H1 (cell line): ENCODE results near the gene WTIP. TPM values are rescaled to one million over a fixed set of nuclear protein-coding genes. Genes with fewer than 3 reads are reported as not detected.
A peak's percentile ranks its signal among the peaks of the same experiment; 100 is the strongest.

Experiments used
- CTCF ChIA-PET: fragments of 300-600 bp; sonication (Branson Sonifier 250); formaldehyde crosslinking; loops from one replicate; lab custom pipeline; 2021; ENCODE audit not compliant: partially characterized antibody; lab: Charles Lee
- POLR2A ChIA-PET: fragments of 300-600 bp; sonication (Branson Sonifier 250); formaldehyde crosslinking; loops from one replicate; lab custom pipeline; 2021; ENCODE audit warnings: inconsistent platforms; ENCODE audit not compliant: partially characterized antibody; lab: Charles Lee
- DNase-seq, 2 experiments: peaks; one replicate each; pipeline versions ENCODE4 v3.0.0 to v3.0.0-alpha.2; 2010 to 2022; ENCODE audit warnings: low spot score in 2 of 2, low read depth in 1 of 2, mixed read lengths in 1 of 2
- FAIRE-seq: peaks from 2 replicates; lab custom pipeline; 2011; peaks lifted over from hg19 to GRCh38; lab: Jason Lieb, UNC
- H2AFZ ChIP-seq: 2 replicates; pipeline ENCODE4 v1.8.1; 2012; ENCODE audit warnings: low read length, inconsistent platforms
- H2AK5ac ChIP-seq: 2 replicates; pipeline ENCODE4 v1.6.1; 2013; ENCODE audit warnings: low read depth, low read length
- H2BK120ac ChIP-seq: replicated peaks from 2 replicates; pipeline ENCODE3; 2013; ENCODE audit warnings: low read depth, low read length, inconsistent platforms
- H2BK12ac ChIP-seq: 2 replicates; pipeline ENCODE4 v1.6.1; 2013; ENCODE audit warnings: low read depth, low read length
- H2BK15ac ChIP-seq: 2 replicates; pipeline ENCODE4 v1.6.1; 2013; ENCODE audit warnings: low read length
- H2BK20ac ChIP-seq: 2 replicates; pipeline ENCODE4 v1.6.1; 2013; ENCODE audit warnings: low read length
- H2BK5ac ChIP-seq: 2 replicates; pipeline ENCODE4 v1.6.1; 2013; ENCODE audit warnings: low read depth, low read length
- H3K14ac ChIP-seq: 2 replicates; pipeline ENCODE4 v1.6.1; 2013; ENCODE audit warnings: inconsistent platforms; ENCODE audit not compliant: insufficient read length
- H3K18ac ChIP-seq: 2 replicates; pipeline ENCODE4 v1.6.1; 2013; ENCODE audit warnings: low read length; ENCODE audit errors: extremely low read depth
- H3K23ac ChIP-seq: 2 replicates; pipeline ENCODE4 v1.6.1; 2013; ENCODE audit warnings: inconsistent platforms; ENCODE audit not compliant: insufficient read length
- H3K23me2 ChIP-seq: 2 replicates; pipeline ENCODE4 v1.6.1; 2013; ENCODE audit warnings: low read depth, low read length
- H3K27ac ChIP-seq: 2 replicates; pipeline ENCODE4 v1.6.1; 2011; ENCODE audit warnings: low read depth, low read length, inconsistent platforms
- H3K27me3 ChIP-seq, 4 experiments: replicated peaks in 1 of 4; 1 replicate in 1 of 4; 2 replicates in 3 of 4; pipeline versions ENCODE4 v1.6.1 to v1.8.1; 2011 to 2013; ENCODE audit warnings: low read length in 3 of 4, mild to moderate bottlenecking in 3 of 4, inconsistent platforms in 2 of 4, mixed read lengths in 2 of 4, moderate library complexity in 1 of 4; ENCODE audit not compliant: control insufficient read depth in 3 of 4, insufficient read depth in 3 of 4; ENCODE audit errors: extremely low read depth in 1 of 4
- H3K36me3 ChIP-seq, 4 experiments: 2 replicates each; pipeline versions ENCODE4 v1.6.1 to v1.8.1; 2011 to 2013; ENCODE audit warnings: mild to moderate bottlenecking in 4 of 4, low read length in 3 of 4, moderate library complexity in 2 of 4, control low read depth in 1 of 4, inconsistent platforms in 1 of 4; ENCODE audit not compliant: insufficient read depth in 4 of 4, control insufficient read depth in 2 of 4
- H3K4ac ChIP-seq: replicated peaks from 2 replicates; pipeline ENCODE3; 2013; ENCODE audit warnings: low read length, low read depth, mixed read lengths, inconsistent platforms; ENCODE audit not compliant: insufficient read length
- H3K4me1 ChIP-seq, 4 experiments: replicated peaks in 1 of 4; 1 replicate in 1 of 4; 2 replicates in 3 of 4; pipeline versions ENCODE4 v1.6.1 to v1.8.1; 2011 to 2013; ENCODE audit warnings: low read length in 3 of 4, inconsistent platforms in 2 of 4, mixed read lengths in 1 of 4; ENCODE audit not compliant: insufficient read depth in 4 of 4, control insufficient read depth in 3 of 4
- H3K4me2 ChIP-seq, 2 experiments: 2 replicates each; pipeline versions ENCODE4 v1.6.1 to v1.8.1; 2011 to 2013; ENCODE audit warnings: low read depth in 2 of 2, low read length in 2 of 2, control low read depth in 1 of 2, inconsistent platforms in 1 of 2, mild to moderate bottlenecking in 1 of 2; ENCODE audit not compliant: insufficient read depth in 1 of 2
- H3K4me3 ChIP-seq, 4 experiments: fragments of 200-600, 300-600 bp in 1 of 4; sonication (generic), shearing (Covaris generic), sonication (Bioruptor Twin) in 1 of 4; 2 replicates each; pipeline versions ENCODE4 v1.5.1 to v1.8.1; 2011 to 2016; ENCODE audit warnings: low read length in 4 of 4, low read depth in 3 of 4, control low read depth in 2 of 4, inconsistent platforms in 2 of 4, mild to moderate bottlenecking in 2 of 4, mixed read lengths in 1 of 4, moderate library complexity in 1 of 4; ENCODE audit not compliant: insufficient read depth in 2 of 4; ENCODE audit errors: extremely low read depth in 1 of 4
- H3K56ac ChIP-seq: replicated peaks from 2 replicates; pipeline ENCODE3; 2013; ENCODE audit warnings: low read depth, mild to moderate bottlenecking, mixed read lengths, low read length, inconsistent platforms; ENCODE audit not compliant: insufficient read length
- H3K79me1 ChIP-seq: 2 replicates; pipeline ENCODE4 v1.6.1; 2013; ENCODE audit warnings: low read depth, low read length, control low read depth
- H3K79me2 ChIP-seq, 2 experiments: 2 replicates each; pipeline versions ENCODE4 v1.6.1 to v1.8.1; 2012 to 2013; ENCODE audit warnings: low read length in 2 of 2, mild to moderate bottlenecking in 2 of 2, inconsistent platforms in 1 of 2; ENCODE audit not compliant: insufficient read depth in 2 of 2, control insufficient read depth in 1 of 2
- H3K9ac ChIP-seq, 4 experiments: replicated peaks in 1 of 4; 1 replicate in 1 of 4; 2 replicates in 3 of 4; pipeline versions ENCODE4 v1.6.1 to v1.8.1; 2011 to 2013; ENCODE audit warnings: low read depth in 3 of 4, low read length in 3 of 4, control low read depth in 2 of 4, mild to moderate bottlenecking in 2 of 4, moderate library complexity in 2 of 4, inconsistent platforms in 1 of 4; ENCODE audit errors: extremely low read depth in 1 of 4
- H3K9me3 ChIP-seq, 2 experiments: 2 replicates each; pipeline versions ENCODE4 v1.6.1 to v1.8.1; 2012 to 2013; ENCODE audit warnings: mild to moderate bottlenecking in 2 of 2, moderate library complexity in 2 of 2, control low read depth in 1 of 2, inconsistent platforms in 1 of 2, low read depth in 1 of 2, low read length in 1 of 2, mixed read lengths in 1 of 2; ENCODE audit not compliant: insufficient read depth in 2 of 2
- H4K20me1 ChIP-seq, 2 experiments: replicated peaks in 1 of 2; 2 replicates each; pipeline versions ENCODE3 to v1.8.1; 2011 to 2013; ENCODE audit warnings: inconsistent platforms in 2 of 2, low read length in 2 of 2, mild to moderate bottlenecking in 1 of 2; ENCODE audit not compliant: insufficient read depth in 2 of 2, control insufficient read depth in 1 of 2
- H4K5ac ChIP-seq: 2 replicates; pipeline ENCODE4 v1.6.1; 2013; ENCODE audit warnings: low read length, low read depth, mixed read lengths, inconsistent platforms; ENCODE audit not compliant: insufficient read length
- H4K8ac ChIP-seq: 2 replicates; pipeline ENCODE4 v1.8.0; 2013; ENCODE audit warnings: mild to moderate bottlenecking, moderate library complexity, low read length, inconsistent platforms; ENCODE audit not compliant: insufficient read depth; ENCODE audit errors: extremely low read depth
- H4K91ac ChIP-seq: replicated peaks from 2 replicates; pipeline ENCODE3; 2013; ENCODE audit warnings: low read length, mixed read lengths, inconsistent platforms; ENCODE audit not compliant: insufficient read length
- CBX8 ChIP-seq: fragments of 300-800, 300-1000 bp; sonication (generic); IDR thresholded peaks from 2 replicates; pipeline ENCODE4 v1.7.1; 2016; ENCODE audit warnings: low read depth, low read length, borderline replicate concordance
- JUND ChIP-seq: IDR thresholded peaks from 2 replicates; pipeline ENCODE4 v1.6.1; 2011; ENCODE audit warnings: mild to moderate bottlenecking, improper control_type of control experiment, low read length
- POLR2A ChIP-seq, 2 experiments: IDR thresholded peaks; 1 replicate in 1 of 2; 2 replicates in 1 of 2; pipeline ENCODE4 v1.6.1; 2011; ENCODE audit warnings: low read depth in 2 of 2, low read length in 2 of 2, mild to moderate bottlenecking in 2 of 2; ENCODE audit errors: control extremely low read depth in 1 of 2
- POU5F1 ChIP-seq: IDR thresholded peaks from 2 replicates; pipeline ENCODE4 v1.6.1; 2011; ENCODE audit warnings: low read depth, mild to moderate bottlenecking, low read length, moderate library complexity
- RAD21 ChIP-seq, 2 experiments: IDR thresholded peaks in 1 of 2; conservative IDR thresholded peaks in 1 of 2; 2 replicates each; pipeline ENCODE4 v1.6.1; 2011; ENCODE audit warnings: low read depth in 2 of 2, low read length in 2 of 2, improper control_type of control experiment in 1 of 2, inconsistent platforms in 1 of 2, mild to moderate bottlenecking in 1 of 2, moderate library complexity in 1 of 2
- RFX5 ChIP-seq: IDR thresholded peaks from 2 replicates; pipeline ENCODE4 v1.6.1; 2011; ENCODE audit warnings: low read depth, low read length, improper control_type of control experiment, borderline replicate concordance
- RXRA ChIP-seq: IDR thresholded peaks from 2 replicates; pipeline ENCODE4 v1.6.1; 2011; ENCODE audit warnings: low read depth, mild to moderate bottlenecking, low read length, moderate library complexity; ENCODE audit not compliant: insufficient read depth
- SIN3A ChIP-seq, 2 experiments: IDR thresholded peaks in 1 of 2; conservative IDR thresholded peaks in 1 of 2; 2 replicates each; pipeline ENCODE4 v1.6.1; 2011 to 2012; ENCODE audit warnings: low read length in 2 of 2, improper control_type of control experiment in 1 of 2, low read depth in 1 of 2, mild to moderate bottlenecking in 1 of 2
- SUZ12 ChIP-seq: fragments of 200-600 bp; sonication (generic); IDR thresholded peaks from 2 replicates; pipeline ENCODE4 v1.6.1; 2012; ENCODE audit warnings: mild to moderate bottlenecking, inconsistent platforms, low read length, moderate library complexity, mixed read lengths
- TAF1 ChIP-seq: IDR thresholded peaks from 2 replicates; pipeline ENCODE4 v1.6.1; 2011; ENCODE audit warnings: mild to moderate bottlenecking, low read depth, low read length
- TCF12 ChIP-seq: IDR thresholded peaks from 2 replicates; pipeline ENCODE4 v1.6.1; 2011; ENCODE audit warnings: low read depth, mild to moderate bottlenecking, low read length
- YY1 ChIP-seq: IDR thresholded peaks from 2 replicates; pipeline ENCODE4 v1.6.1; 2011; ENCODE audit warnings: low read depth, mild to moderate bottlenecking, low read length
- ZNF274 ChIP-seq: IDR thresholded peaks from 2 replicates; pipeline ENCODE4 v1.7.0; 2012; ENCODE audit warnings: low read length, borderline replicate concordance; ENCODE audit errors: extremely low read depth
- WGBS, 2 experiments: shearing (Covaris generic) in 1 of 2; methylation state at CpG; one replicate each; pipeline versions ENCODE4 v1.1.6 to v1.1.7; 2013 to 2015; ENCODE audit warnings: low lambda C conversion rate in 2 of 2, mixed read lengths in 2 of 2, inconsistent platforms in 1 of 2, low coverage in 1 of 2, missing lambda C conversion rate in 1 of 2; ENCODE audit not compliant: insufficient replicate concordance in 2 of 2, insufficient coverage in 1 of 2, insufficient read length in 1 of 2; ENCODE audit errors: extremely low coverage in 1 of 2, missing lambda C conversion rate in 1 of 2; 5-methylcytosine and 5-hydroxymethylcytosine counted together
- polyA plus RNA-seq, 7 experiments: library from polyadenylated mRNA; depleted of rRNA in 3 of 7; stranded (reverse) in 5 of 7; unstranded in 2 of 7; fragments of >200 nt in 5 of 7; fragments of 200-250 nt in 2 of 7; gene quantifications; 1 replicate in 5 of 7; 2 replicates in 1 of 7; 4 replicates in 1 of 7; pipeline versions ENCODE4 v1.2.1 to v1.2.3, GENCODE V29; 2011 to 2013; ENCODE audit warnings: missing spikeins in 2 of 7, mixed read lengths in 2 of 7
- total RNA-seq: library from RNA; stranded (reverse); fragmentation: NEBNext Ultra II Directional; extraction: Animal tissue kit (Norgen Biotek cat#: 25700); gene quantifications from 2 replicates; pipeline ENCODE4 v1.2.1, GENCODE V29; 2021

Gene WTIP
- total and polyA plus RNA-seq, 2 of the 8 experiments (the other 6 are each of a cell fraction or from before 2014, with no cell fraction given) = 8.7 to 15.4 TPM

- CTCF ChIA-PET = interaction anchor here (1.0 to 2.5 kb wide), 5 partner anchors 13 to 28 kb away, joined by 3 to 14 read pairs (median 7); no protein-coding TSS in a partner anchor
- H4K8ac ChIP-seq = no peak overlapping the region
- no peak overlapping the region for H4K5ac ChIP-seq
- H3K27ac ChIP-seq = no peak overlapping the region
- no peaks in the 10 kb centered on the region for H3K79me2 ChIP-seq
- no peak overlapping the region for H4K91ac ChIP-seq
- no peak overlapping the region for H2BK20ac ChIP-seq
- POLR2A ChIA-PET = interaction anchor here (0.7 to 8.9 kb wide), 3 partner anchors 15 to 178 kb away, joined by 3 to 63 read pairs (median 7); partner anchors contain the start of genes SCGB2B2, WTIP and ZNF302
- H2AK5ac ChIP-seq = no peak overlapping the region
- no peak for FAIRE-seq
- H3K36me3 ChIP-seq = peaks cover 0 to 16% (median 6%) of the 10 kb centered on the region in 4 experiments; a peak in 4 of 8 replicates
- H2BK120ac ChIP-seq = no peak overlapping the region
- H3K9ac ChIP-seq = no peak overlapping the region
- DNase-seq = no peak
- H2BK15ac ChIP-seq = no peak overlapping the region
- H3K4me2 ChIP-seq = 0 out of 4 replicates have a peak overlapping the region, but pooled peaks of 1 of the 2 experiments have one; percentile 10
- no peaks in the 10 kb centered on the region for H3K79me1 ChIP-seq
- H3K4me1 ChIP-seq = peaks cover 0 to 8% (median 7%) of the 10 kb centered on the region in 4 experiments; a peak in 5 of 7 replicates
- H3K4me3 ChIP-seq = no peak overlapping the region
- H3K23me2 ChIP-seq = peaks cover 2% of the 10 kb centered on the region; the same call in 1 of the 2 replicates
- H3K14ac ChIP-seq = no peak overlapping the region
- no peak overlapping the region for H3K4ac ChIP-seq
- H3K9me3 ChIP-seq = no peaks in the 10 kb centered on the region
- H3K23ac ChIP-seq = no peak overlapping the region
- no peak overlapping the region for H3K56ac ChIP-seq
- no peak overlapping the region for H2BK12ac ChIP-seq
- H2BK5ac ChIP-seq = no peak overlapping the region
- H2AFZ ChIP-seq = no peak overlapping the region
- H3K18ac ChIP-seq = no peak overlapping the region
- H3K27me3 ChIP-seq = no peaks in the 10 kb centered on the region
- 92% methylated on average over 13 of the region's 13 CpGs; no CpG with 5 or more reads in 1 of the 2 experiments for WGBS, 2 experiments
- H4K20me1 ChIP-seq = peaks cover 0 to 6% of the 10 kb centered on the region in 2 experiments
- no peak for TF ChIP-seq JUND
- TF ChIP-seq RFX5 = no peak
- no peak for TF ChIP-seq ZNF274
- no peak for TF ChIP-seq POLR2A (IDR thresholded peaks at IDR 0.05; ENCODE audit: control extremely low read depth in 1 of 2, low read depth in 2 of 2, low read length in 2 of 2)
- no peak for TF ChIP-seq TAF1
- TF ChIP-seq RAD21 (IDR thresholded peaks at IDR 0.05 in 1 of 2, conservative IDR thresholded peaks at IDR 0.05 in 1 of 2; ENCODE audit: low read depth in 2 of 2, low read length in 2 of 2) = no peak
- no peak for TF ChIP-seq RXRA
- TF ChIP-seq CBX8 = no peak
- TF ChIP-seq TCF12 = no peak
- TF ChIP-seq YY1 = no peak
- TF ChIP-seq SUZ12 = no peak
- TF ChIP-seq POU5F1 = no peak
- TF ChIP-seq SIN3A (conservative IDR thresholded peaks at IDR 0.05 in 1 of 2, IDR thresholded peaks at IDR 0.05 in 1 of 2; ENCODE audit: low read depth in 1 of 2, low read length in 2 of 2) = no peak
Observed at GRCh38 chr19:34499155-34499834, 17.7 kb downstream of the WTIP start.
